ENCODE results near the gene ZNF804A.

GRCh38 chr2:184558713-184559464 is 39.4 kb upstream of the ZNF804A start:
- TF ChIP-seq EP300 (IDR thresholded peaks at IDR 0.05) = no peak
- TF ChIP-seq, protein P1, sequence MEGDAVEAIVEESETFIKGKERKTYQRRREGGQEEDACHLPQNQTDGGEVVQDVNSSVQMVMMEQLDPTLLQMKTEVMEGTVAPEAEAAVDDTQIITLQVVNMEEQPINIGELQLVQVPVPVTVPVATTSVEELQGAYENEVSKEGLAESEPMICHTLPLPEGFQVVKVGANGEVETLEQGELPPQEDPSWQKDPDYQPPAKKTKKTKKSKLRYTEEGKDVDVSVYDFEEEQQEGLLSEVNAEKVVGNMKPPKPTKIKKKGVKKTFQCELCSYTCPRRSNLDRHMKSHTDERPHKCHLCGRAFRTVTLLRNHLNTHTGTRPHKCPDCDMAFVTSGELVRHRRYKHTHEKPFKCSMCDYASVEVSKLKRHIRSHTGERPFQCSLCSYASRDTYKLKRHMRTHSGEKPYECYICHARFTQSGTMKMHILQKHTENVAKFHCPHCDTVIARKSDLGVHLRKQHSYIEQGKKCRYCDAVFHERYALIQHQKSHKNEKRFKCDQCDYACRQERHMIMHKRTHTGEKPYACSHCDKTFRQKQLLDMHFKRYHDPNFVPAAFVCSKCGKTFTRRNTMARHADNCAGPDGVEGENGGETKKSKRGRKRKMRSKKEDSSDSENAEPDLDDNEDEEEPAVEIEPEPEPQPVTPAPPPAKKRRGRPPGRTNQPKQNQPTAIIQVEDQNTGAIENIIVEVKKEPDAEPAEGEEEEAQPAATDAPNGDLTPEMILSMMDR (IDR thresholded peaks at IDR 0.05) = no peak
